ENCODE results near the gene ARID3A.
A peak's percentile ranks its signal among the peaks of the same experiment; 100 is the strongest.
"Not testable (repeated sequence)": the region's sequence is repeated elsewhere in the genome, so short reads cannot be mapped to it uniquely, and the experiment has no call there.

ARID3A gene

GRCh38 chr19:925526-926322 is at the start of gene ARID3A:
ARID3A (plus strand) TSS chr19:926035; CDS start chr19:929529, 3,494 bp downstream.
- DNase-seq, result peak; percentile 82

- DNase-seq, result no peak
Measured at GRCh38 chr19:876089-876488, 49.7 kb upstream of the ARID3A start.

GRCh38 chr19:876780-877314 is 49.0 kb upstream of the ARID3A start:
- DNase-seq, result no peak

- DNase-seq, result not testable (repeated sequence)
Measured at GRCh38 chr19:877992-878660, 47.7 kb upstream of the ARID3A start.

- not testable (repeated sequence) for DNase-seq
Measured at GRCh38 chr19:878751-879561, 46.9 kb upstream of the ARID3A start.

- no peak for DNase-seq
Measured at GRCh38 chr19:879711-880438, 46.0 kb upstream of the ARID3A start.

GRCh38 chr19:881385-882071 is 44.3 kb upstream of the ARID3A start:
- DNase-seq, result no peak

GRCh38 chr19:882871-883497 is 42.9 kb upstream of the ARID3A start:
- DNase-seq, result no peak

- no peak for DNase-seq
Measured at GRCh38 chr19:883661-884211, 42.1 kb upstream of the ARID3A start.

- DNase-seq, result no peak
Measured at GRCh38 chr19:884420-885211, 41.2 kb upstream of the ARID3A start.

- no peak for DNase-seq
Measured at GRCh38 chr19:885536-886224, 40.2 kb upstream of the ARID3A start.

GRCh38 chr19:887072-887471 is 38.8 kb upstream of the ARID3A start:
- DNase-seq, result no peak

GRCh38 chr19:887599-887998 is 38.2 kb upstream of the ARID3A start:
- no peak for DNase-seq

- no peak for DNase-seq
Measured at GRCh38 chr19:888581-889385, 37.1 kb upstream of the ARID3A start.

GRCh38 chr19:889662-890295 is 36.1 kb upstream of the ARID3A start:
- DNase-seq, result no peak

GRCh38 chr19:890831-891230 is 35.0 kb upstream of the ARID3A start:
- DNase-seq, result no peak

- DNase-seq, result not testable (repeated sequence)
Measured at GRCh38 chr19:891421-892200, 34.2 kb upstream of the ARID3A start.

Measured in CD4-positive, alpha-beta T cell treated with Interleukin-12 subunit alpha and Interleukin-12 subunit beta, for 1 hour (primary cell).